NK-92 (cell line): ENCODE results near the gene SLFN13.
"Not testable (repeated sequence)": the region's sequence is repeated elsewhere in the genome, so short reads cannot be mapped to it uniquely, and the experiment has no call there.

Experiments
- DNase-seq: peaks from one replicate; lab custom pipeline; 2025; ENCODE audit not compliant: unreplicated experiment; lab: John Stamatoyannopoulos, UW

Gene SLFN13, protein sequence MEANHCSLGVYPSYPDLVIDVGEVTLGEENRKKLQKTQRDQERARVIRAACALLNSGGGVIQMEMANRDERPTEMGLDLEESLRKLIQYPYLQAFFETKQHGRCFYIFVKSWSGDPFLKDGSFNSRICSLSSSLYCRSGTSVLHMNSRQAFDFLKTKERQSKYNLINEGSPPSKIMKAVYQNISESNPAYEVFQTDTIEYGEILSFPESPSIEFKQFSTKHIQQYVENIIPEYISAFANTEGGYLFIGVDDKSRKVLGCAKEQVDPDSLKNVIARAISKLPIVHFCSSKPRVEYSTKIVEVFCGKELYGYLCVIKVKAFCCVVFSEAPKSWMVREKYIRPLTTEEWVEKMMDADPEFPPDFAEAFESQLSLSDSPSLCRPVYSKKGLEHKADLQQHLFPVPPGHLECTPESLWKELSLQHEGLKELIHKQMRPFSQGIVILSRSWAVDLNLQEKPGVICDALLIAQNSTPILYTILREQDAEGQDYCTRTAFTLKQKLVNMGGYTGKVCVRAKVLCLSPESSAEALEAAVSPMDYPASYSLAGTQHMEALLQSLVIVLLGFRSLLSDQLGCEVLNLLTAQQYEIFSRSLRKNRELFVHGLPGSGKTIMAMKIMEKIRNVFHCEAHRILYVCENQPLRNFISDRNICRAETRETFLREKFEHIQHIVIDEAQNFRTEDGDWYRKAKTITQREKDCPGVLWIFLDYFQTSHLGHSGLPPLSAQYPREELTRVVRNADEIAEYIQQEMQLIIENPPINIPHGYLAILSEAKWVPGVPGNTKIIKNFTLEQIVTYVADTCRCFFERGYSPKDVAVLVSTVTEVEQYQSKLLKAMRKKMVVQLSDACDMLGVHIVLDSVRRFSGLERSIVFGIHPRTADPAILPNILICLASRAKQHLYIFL

DNA sequence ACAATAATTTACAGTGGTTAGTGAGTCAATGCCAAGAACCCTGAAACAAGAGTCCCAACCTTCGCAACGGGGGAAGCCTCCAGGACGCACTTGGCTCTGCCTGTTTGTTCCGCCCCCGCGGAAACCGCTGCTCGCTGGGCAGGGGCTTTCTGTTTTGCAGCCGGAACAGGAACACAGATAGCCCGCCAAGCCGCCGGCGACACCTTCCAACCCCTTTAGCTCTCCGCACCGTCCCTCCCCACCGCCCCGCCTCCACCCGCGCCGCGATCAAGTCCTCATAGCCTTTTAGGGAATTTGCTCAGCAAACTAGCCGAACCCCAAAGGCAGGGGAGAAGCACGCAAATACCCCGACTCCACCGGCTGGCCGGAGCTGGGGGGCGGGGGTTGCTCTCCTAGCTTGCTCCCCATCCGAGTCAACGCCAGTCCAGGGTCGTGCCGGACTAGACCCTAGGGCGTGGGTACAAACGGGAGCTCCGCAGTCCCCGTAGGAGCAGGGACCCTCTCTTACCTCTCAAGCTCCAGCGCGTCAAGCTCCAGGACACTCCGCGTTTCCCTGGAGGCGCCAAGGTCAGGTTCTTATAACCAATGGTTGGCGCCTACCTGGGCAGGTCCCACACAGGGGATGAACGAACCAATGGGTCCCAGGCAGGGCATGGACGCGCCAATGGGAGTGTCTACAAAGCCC is at the start of gene SLFN13:
TSS of gene SLFN13 (minus strand) at position 553 of the 685 bp plus-strand sequence. CDS start 3,086 bp downstream, outside the sequence.
- peak; percentile 41 for DNase-seq

DNA sequence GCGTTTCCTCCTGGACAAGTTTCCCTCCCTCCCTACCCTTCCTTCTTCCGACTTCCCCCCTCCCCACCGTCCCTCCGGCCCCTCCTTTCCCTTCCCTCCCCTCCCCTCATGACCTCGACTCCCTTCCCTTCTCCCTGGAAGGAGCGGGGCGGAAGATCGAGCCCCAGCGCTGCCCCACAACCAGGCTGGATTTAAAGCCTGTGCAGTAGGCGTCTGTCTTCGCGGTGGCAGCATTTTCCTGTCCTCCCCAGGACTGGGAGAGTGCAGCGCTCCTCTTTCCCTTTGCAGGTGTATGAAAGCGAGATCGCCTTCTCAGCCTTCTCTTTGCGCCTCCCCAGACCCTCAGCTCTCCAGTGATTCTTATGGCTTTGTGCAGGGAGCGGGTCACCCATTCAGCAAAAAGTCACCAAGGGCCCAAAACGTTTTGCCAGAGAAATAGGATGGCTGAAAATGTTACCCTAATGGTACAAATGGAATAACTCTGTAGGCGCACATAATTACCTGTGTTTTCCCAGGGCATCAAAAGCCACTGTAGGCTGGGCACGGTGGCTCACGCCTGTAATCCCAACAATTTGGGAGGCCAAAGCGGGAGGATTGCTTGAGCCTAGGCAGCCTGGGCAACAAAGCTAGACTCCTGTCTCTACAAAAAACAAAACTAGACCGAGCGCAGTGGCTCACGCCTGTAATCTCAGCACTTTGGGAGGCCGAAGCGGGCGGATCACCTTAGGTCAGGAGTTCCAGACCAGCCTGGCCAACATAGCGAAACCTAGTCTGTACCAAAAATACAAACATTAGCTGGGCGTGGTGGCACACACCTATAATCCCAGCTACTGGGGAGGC is 48.1 kb upstream of the SLFN13 start:
- no peak for DNase-seq

DNA sequence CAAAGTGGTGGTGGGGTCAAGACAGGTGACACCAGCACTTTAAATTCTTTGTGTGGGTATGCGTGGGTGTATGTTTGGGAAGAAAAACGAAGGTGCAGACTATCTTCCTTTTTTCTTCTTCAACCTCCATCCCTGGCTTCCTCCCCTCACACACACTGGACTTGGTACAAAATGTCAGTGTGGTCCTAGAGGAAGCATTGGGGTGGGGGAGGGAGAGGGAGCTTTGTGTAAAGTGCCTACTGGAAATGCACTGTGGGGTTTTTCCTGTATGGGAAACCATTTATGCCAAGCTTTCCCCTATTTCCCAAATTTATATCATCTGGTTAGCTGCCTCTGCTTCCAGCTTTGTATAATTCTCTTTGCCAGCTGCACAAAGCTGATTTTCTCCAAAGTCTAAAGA is 44.5 kb upstream of the SLFN13 start:
- no peak for DNase-seq

DNA sequence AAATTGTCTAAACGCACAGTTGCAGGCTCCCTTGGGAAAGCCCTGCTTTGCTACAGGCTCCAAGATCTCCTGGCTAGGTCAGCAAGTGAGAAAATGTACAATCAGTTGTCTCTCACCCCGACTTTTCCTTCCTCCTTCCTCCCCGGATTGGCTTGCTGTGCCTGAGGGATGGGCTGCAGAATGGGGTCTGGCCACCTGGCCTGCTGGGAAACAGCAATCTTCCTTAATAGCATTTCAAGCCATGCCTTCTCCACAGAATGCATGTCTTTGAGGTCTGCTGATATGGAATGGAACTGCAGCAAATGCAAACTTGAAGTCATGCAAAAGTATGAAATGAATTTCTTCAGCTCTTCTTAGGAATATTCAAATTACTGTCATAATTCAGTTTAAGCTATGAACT is 42.9 kb upstream of the SLFN13 start:
- DNase-seq = no peak

DNA sequence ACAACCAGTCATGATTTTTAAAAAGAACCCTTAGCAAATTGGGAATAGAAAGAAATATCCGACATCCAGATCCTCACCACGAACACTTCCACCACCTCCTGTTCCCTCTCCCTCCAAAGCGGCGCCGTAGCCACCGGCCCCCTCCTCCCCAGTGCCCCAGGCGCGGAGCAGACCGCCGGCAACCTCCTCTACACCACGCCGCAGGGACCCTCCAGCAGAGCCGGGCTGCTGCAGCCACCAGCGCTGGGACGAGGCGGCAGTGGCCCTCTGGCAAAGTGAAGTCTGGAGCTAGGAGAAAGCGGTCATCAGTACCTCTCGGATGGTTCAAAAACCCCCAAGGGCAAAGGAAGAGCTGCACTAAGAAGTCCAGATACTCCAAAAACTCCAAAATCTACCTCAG is 41.4 kb upstream of the SLFN13 start:
- no peak for DNase-seq

DNA sequence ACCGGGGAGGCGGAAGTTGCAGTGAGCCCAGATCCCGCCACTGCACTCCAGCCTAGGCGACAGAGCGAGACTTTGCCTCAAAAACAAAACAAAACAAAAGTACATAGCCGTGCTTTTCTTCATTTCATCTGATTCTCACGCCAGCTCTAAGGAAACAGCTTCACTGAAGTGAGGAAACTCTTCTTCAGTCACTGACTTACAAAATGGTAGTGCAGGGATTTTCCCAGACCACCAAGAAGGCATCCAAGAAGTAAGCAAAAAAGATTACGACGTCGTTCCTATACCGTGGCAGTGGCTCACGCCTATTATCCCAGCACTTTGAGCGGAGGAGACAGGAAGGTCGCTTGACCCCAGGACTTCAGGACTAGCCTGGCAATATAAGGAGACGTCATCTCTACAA is 40.4 kb upstream of the SLFN13 start:
- DNase-seq = no peak

DNA sequence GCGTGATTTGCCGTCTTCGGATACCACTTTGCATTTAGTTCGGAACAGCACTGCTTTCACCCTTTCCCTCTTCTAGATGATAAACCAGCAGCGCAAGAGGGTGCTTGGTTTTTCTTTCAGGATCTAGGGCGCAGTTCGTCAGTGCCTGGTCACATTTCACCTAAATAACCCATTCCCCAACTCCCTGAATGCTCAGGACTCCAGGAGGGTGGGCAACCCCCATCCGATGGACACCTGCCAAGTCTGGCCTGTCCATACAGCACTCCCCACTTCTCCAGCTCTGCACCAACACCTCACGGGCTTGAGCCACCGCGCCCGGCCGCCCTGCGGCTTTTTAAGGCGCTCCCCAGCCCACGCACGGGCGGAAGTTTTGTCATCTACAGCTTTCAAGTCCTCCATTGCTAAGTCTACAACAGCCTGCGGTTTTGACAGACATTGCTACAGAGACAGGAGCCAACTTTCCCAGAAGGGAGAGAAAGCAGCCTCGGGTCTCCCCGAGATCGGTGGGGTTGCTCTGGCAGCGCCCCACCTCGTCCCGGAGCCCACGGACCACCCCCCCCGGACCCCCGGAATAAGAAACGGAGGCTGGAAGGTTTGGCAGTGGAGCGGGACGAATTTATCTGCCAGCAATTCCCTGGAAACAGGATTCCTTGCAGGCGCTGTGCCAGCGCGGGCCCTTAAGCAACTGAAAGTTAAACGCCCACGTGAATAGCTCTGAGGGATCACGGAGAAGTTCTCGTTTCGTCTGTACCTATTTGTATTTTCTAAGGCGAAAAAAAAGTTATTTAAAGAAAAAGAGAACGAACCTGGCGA is 38.6 kb upstream of the SLFN13 start:
- no peak for DNase-seq

DNA sequence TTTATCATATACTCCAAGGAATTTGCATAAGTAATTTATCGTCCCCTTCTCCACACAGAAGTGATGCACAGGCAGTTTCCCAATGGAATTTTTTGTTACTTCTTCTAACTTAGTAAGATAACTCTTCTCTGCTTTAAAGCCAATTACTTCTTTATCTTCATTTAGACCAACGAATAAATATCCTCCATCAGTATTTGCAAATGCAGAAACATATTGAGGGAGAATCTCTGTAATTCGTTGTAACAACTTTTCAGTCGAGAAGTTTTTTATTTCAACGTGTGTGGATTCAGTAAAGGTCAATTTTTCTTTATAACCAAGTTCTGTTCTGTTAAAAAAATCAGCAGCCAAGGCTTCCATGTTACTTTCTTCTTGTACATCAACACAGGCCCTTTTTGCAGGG is 30.7 kb upstream of the SLFN13 start:
- no peak for DNase-seq

DNA sequence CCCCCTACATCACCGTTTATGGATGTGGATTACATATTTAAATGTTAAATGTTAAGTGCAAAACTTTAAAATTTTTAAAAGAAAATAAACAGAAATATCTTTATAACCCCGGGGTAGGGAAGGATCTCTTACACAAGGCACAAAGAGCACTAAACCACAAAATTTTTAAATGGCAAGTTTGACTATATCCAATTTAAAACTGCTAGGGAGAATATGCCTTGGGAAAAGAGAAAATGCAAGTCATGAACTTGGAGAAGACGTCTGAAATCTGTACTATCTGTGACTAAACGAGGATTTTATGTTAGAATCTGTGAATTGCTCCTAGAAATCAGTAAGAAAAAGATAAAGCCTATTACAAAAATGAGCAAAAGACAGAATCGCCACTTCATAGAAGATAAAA is 28.7 kb upstream of the SLFN13 start:
- no peak for DNase-seq

DNA sequence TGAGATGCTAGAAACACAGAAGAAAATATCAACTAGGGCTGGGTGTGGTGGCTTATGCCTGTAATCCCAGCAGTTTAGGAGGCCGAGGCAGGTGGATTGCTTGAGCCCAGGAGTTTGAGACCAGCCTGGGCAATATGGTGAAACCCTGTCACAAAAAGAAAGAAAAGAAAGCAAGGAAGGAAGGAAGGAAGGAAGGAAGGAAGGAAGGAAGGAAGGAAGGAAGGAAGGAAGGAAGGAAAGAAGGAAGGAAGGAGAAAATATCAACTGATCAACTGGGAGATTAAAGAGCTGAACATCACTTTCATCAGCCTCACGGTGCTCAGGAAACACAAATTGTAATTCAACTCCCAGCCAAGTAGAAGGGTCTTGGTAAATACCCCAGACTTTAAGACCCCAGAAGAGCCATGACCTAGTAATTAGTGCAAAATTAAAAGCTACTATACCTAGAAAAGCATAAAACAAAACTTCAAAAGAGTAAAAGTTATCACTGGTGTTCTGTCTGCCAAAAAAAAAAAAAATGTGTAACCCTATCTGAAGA is 27.8 kb upstream of the SLFN13 start:
- DNase-seq = no peak

DNA sequence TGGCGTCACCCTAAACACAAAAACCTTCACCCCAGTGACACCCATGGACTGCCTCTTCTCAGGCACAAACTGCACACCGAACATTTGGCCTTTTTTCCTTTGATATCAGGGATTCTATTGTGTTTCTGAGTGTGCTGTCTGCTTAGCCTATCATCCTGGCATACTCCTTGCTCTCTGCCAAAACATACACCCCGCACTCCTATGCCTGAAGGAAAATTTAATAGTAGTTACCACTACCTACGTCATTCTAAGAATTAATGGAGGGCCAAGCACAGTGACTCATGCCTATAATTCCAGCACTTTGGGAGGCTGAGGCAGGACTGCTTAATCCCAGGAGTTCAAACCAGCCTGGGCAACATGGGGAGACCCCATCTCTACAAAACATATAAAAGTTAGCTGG is 19.9 kb upstream of the SLFN13 start:
- no peak for DNase-seq

DNA sequence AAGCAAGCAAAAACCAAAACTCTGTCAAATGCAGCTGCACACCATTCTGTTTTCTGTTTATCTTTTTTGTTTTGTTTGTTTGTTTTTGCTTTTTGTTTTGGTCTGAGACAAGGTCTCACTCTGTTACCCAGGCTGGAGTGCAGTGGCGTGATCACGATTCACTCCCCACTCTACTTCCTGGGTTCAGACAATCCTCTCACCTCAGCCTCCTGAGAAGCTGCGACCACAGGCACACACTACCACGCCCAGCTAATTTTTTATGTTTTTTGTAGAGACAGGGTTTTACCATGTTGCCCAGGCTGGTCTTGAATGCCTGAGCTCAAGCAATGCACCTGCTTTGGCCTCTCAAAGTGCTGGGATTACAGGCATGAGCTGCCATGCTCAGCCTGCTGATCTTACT is 19.3 kb upstream of the SLFN13 start:
- DNase-seq = no peak

DNA sequence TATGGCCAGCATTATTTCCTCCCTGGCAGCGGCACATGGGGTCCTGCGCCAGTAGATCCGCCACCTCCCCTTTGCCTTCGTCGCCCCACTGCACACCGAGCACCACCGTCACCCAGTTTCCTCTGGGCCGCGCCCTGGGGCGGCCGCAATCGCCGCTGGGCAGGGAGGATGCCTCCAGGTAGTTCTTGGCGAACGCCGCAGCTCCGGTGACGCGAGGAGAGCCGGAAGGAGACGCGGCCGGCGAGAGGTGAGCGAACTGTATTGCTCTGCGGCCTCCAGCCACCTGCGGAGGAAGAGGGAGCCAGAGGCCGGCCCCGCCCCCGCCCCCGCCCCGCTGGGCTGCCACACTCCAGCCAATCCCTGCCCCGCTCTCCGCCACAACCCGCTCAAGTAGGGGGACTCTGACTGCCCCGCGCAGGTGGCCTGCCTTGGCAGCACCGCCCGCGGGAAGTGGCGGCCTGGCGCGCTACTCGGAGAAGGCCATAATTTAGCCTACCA is 11.8 kb upstream of the SLFN13 start:
- DNase-seq = no peak

DNA sequence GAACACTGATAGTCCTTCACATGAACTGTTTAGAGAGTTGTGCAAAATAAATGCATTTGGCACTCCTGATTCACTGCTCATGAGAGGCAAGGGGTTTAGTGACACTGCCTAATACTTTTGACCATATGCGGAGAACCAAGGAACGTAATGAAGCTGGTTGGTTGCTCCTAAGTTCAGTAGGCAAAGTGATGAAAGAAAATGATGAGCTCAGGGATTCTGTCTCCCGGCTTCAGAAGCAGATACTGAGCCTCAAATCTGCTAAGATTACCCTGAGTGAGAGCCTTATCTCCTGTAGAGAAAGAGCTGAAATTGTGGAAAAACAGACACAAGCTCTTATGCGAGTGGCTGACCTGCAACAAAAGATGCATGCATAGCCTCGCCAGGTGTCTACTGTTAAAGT is 5.5 kb upstream of the SLFN13 start:
- not testable (repeated sequence) for DNase-seq

DNA sequence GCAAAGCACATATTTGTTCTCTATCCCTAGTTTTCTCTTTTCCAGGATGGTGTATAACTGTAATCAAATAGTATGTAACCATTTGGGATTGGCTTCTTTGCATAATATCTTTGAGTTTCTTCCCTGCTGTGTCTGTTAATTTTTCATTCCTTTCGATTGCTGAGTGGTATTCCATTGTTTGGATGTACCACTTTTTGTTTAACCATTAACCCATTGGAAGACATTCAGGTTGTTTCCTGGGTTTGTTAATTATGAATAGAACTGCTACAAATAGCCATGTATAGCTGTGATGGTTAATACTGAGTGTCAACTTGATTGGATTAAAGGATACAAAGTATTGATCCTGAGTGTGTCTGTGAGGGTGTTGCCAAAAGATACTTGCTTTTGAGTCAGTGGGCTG is 4.6 kb upstream of the SLFN13 start:
- no peak for DNase-seq

DNA sequence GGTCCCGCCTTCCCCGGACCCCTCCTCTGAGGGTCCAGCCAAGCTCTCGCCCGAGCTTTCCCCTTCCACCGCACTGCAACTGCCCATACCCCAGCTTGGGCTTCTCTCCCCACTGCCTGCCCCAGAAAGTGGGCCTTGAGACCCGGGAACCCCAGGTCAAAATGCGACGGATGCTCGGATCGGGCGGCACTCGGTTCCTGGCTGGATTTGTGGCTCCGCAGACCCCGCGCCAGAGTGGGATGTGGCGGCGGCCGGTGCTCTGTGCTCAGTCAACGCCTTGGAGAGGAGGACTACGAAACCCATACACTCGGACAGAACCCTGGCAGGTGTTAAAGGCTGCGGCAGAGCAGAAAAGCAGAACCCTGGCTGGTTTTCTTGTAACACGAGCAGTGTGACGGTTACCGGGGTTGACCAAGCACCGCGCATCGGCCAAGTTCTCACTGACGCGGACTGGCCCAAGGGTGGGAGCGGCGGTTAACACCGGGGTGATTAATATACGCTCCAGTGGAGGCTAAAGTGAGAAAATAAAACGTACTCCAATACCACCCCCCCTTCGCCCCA is 885 bp upstream of the SLFN13 start:
- no peak for DNase-seq

DNA sequence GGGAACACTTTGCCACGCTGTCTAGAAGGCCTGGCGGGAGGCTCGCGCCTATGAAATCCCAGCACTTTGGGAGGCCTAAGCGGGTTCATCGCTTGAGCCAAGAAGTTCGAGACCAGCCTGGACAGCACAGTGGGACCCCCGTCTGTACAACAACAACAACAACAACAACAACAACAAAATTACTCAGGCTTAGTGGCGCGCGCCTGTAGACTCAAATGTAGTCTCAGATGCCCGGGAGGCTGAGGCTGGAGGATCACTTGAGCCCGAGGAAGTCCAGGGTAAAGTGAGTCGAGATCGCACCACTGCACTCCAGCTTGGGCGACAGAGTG is 297 bp upstream of the SLFN13 start:
- no peak for DNase-seq

DNA sequence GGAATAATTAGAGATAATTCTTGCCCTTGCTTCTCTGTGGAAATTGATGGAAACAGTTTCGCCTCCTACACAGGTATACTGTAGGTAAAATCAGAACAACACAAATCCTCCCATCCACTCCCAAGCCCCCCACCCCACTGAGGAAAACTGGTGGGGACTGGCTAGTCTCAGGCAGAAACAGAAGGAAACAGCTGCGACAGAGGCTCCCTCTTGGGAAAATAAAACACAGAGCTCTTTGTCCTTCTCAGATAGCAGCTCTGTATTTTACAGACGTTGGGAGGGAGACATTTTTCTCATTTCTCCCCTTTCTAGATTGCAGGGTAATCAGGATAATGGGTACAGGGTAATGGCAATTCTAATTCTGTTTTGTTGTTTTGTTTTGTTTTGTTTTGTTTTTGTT is 1.1 kb downstream of the SLFN13 start:
- no peak for DNase-seq

DNA sequence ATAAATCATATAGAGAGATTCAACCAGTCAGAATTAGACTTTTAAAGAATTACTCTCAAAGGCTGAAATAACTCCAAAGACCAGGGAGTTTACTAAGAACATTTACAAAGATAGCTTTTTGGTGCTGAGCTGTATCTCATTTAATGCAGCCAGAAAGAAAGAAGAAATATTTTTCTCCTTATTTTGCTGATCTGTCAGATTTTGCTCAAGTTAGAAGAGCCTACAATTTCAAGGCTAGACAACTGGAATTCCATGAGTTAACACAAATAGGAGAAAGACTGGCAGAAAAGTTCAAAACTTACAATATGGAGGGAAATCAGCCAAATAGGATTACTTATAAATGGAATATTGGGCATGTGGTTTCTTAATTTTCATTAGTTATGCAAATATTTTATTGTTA is 10.1 kb downstream of the SLFN13 start:
- no peak for DNase-seq
